WTC11 (cell line): ENCODE data around the gene COL3A1. TPM values are rescaled to one million over a fixed set of nuclear protein-coding genes. Genes with fewer than 3 reads are reported as not detected.
A peak's percentile ranks its signal among the peaks of the same experiment; 100 is the strongest.

Source experiments
- ATAC-seq: fragments of 200-7000 bp; cut with Tn5 transposase; 2 replicates; pipeline ENCODE4 v1.10.0; 2021; ENCODE audit warnings: mild to moderate bottlenecking, moderate library complexity
- CTCF ChIA-PET: fragments of 300-600 bp; sonication (Branson Sonifier 250); formaldehyde crosslinking; loops from one replicate; lab custom pipeline; 2021; ENCODE audit warnings: antibody characterized with exemption; lab: Charles Lee
- POLR2A ChIA-PET: fragments of 350-600 bp; sonication (Branson Sonifier 250); formaldehyde crosslinking; loops from one replicate; lab custom pipeline; 2021; ENCODE audit warnings: antibody characterized with exemption; lab: Charles Lee
- DNase-seq: peaks from one replicate; pipeline ENCODE4 v3.0.0; 2021; ENCODE audit warnings: low spot score
- H3K27ac Mint-ChIP-seq: 2 replicates; pipeline ENCODE4 v1.8.0; 2021; ENCODE audit warnings: mixed read lengths
- H3K27me3 Mint-ChIP-seq: 2 replicates; pipeline ENCODE4 v1.8.0; 2021; ENCODE audit warnings: low read depth, mild to moderate bottlenecking, moderate library complexity, mixed read lengths
- H3K36me3 Mint-ChIP-seq: 2 replicates; pipeline ENCODE4 v1.8.0; 2021; ENCODE audit warnings: mixed read lengths
- H3K4me1 Mint-ChIP-seq: 2 replicates; pipeline ENCODE4 v1.8.0; 2022; ENCODE audit warnings: mixed read lengths
- H3K4me3 Mint-ChIP-seq: 2 replicates; pipeline ENCODE4 v1.8.0; 2021; ENCODE audit warnings: mild to moderate bottlenecking, moderate library complexity, mixed read lengths
- H3K9me3 Mint-ChIP-seq: 2 replicates; pipeline ENCODE4 v1.8.0; 2021; ENCODE audit warnings: mixed read lengths
- AR ChIP-seq: fragments of 250-450 bp; sonication (Bioruptor Pico); IDR thresholded peaks from 2 replicates; pipeline ENCODE4 v1.9.0; 2021; ENCODE audit warnings: mild to moderate bottlenecking
- CDX4 ChIP-seq: fragments of 250-450 bp; sonication (Bioruptor Pico); IDR thresholded peaks from 2 replicates; pipeline ENCODE4 v1.9.0; 2021; ENCODE audit warnings: moderate library complexity, mild to moderate bottlenecking, inconsistent platforms, borderline replicate concordance
- EMX1 ChIP-seq: fragments of 250-450 bp; sonication (Bioruptor Pico); IDR thresholded peaks from 2 replicates; pipeline ENCODE4 v1.8.0; 2021; ENCODE audit warnings: mild to moderate bottlenecking
- GABPB1 ChIP-seq: sonication (generic); formaldehyde crosslinking; IDR thresholded peaks from 2 replicates; pipeline ENCODE4 v1.8.1; 2023; ENCODE audit warnings: mild to moderate bottlenecking, missing genetic modification reagents
- IRF1 ChIP-seq: sonication (generic); formaldehyde crosslinking; IDR thresholded peaks from 2 replicates; pipeline ENCODE4 v1.8.0; 2023; ENCODE audit warnings: missing genetic modification reagents
- MYBL2 ChIP-seq: sonication (generic); formaldehyde crosslinking; IDR thresholded peaks from 2 replicates; pipeline ENCODE4 v1.8.1; 2023; ENCODE audit warnings: mild to moderate bottlenecking, moderate library complexity, missing genetic modification reagents
- SP1 ChIP-seq: sonication (generic); formaldehyde crosslinking; conservative IDR thresholded peaks from 2 replicates; pipeline ENCODE4 v1.8.1; 2022; ENCODE audit warnings: missing genetic modification reagents
- USF1 ChIP-seq: sonication (generic); formaldehyde crosslinking; IDR thresholded peaks from 2 replicates; pipeline ENCODE4 v1.8.0; 2022; ENCODE audit warnings: mild to moderate bottlenecking, missing genetic modification reagents
- USF2 ChIP-seq: sonication (generic); formaldehyde crosslinking; IDR thresholded peaks from 2 replicates; pipeline ENCODE4 v1.8.1; 2023; ENCODE audit warnings: mild to moderate bottlenecking, missing genetic modification reagents, moderate library complexity
- ZNF512 ChIP-seq: sonication (generic); formaldehyde crosslinking; IDR thresholded peaks from 2 replicates; pipeline ENCODE4 v1.8.1; 2022; ENCODE audit warnings: missing genetic modification reagents, borderline replicate concordance
- total RNA-seq: library from RNA; stranded (reverse); gene quantifications from 3 replicates; pipeline ENCODE4 v1.2.3, GENCODE V29; 2021

The COL3A1 gene
- total RNA-seq, 1 experiment from 2014 or later, result 0.61 TPM

- Mint-ChIP-seq H3K4me3 (no peak overlapping the region), H3K9me3 (no peaks in the 10 kb centered on the region), H3K27ac (no peak overlapping the region), H3K4me1 (peaks cover 4% of the 10 kb centered on the region), H3K36me3 (no peaks in the 10 kb centered on the region), H3K27me3 (no peaks in the 10 kb centered on the region)
- ATAC-seq (no peak), DNase-seq (no peak)
- POLR2A ChIA-PET, result no interaction called here
- CTCF ChIA-PET, result interaction anchor here (1.7 kb wide), 1 partner anchor 453 kb away, joined by 15 read pairs; no protein-coding TSS in a partner anchor
- no peak for TF ChIP-seq SP1 (CRISPR knock-in tag)
- TF ChIP-seq MYBL2 (CRISPR knock-in tag), result no peak
- peak; percentile 32; the same call in 1 of the 2 replicates for TF ChIP-seq CDX4 (CRISPR knock-in tag)
- no peak for TF ChIP-seq IRF1 (CRISPR knock-in tag)
- no peak for TF ChIP-seq ZNF512 (CRISPR knock-in tag)
Observed at GRCh38 chr2:188977317-188977716, 3.1 kb downstream of the COL3A1 start.

GRCh38 chr2:188978291-188979081 is 4.3 kb downstream of the COL3A1 start:
- ChIA-PET CTCF (interaction anchor here (0.7 to 1.7 kb wide), 4 partner anchors 12 to 454 kb away, joined by 3 to 15 read pairs (median 4); no protein-coding TSS in a partner anchor), POLR2A (no interaction called here)
- no peak overlapping the region for H3K4me3 Mint-ChIP-seq
- no peaks in the 10 kb centered on the region for H3K27me3 Mint-ChIP-seq
- ATAC-seq, result peak; percentile 61; the same call in 1 of the 2 replicates
- H3K27ac Mint-ChIP-seq, result no peak overlapping the region
- no peaks in the 10 kb centered on the region for H3K36me3 Mint-ChIP-seq
- no peak for DNase-seq
- no peaks in the 10 kb centered on the region for H3K9me3 Mint-ChIP-seq
- peaks cover 4% of the 10 kb centered on the region for H3K4me1 Mint-ChIP-seq
- TF ChIP-seq AR (CRISPR knock-in tag) (no peak), EMX1 (CRISPR knock-in tag) (no peak), USF1 (CRISPR knock-in tag) (peak; percentile 45; the same call in 1 of the 2 replicates), USF2 (CRISPR knock-in tag) (peak; percentile 52; the same call in 1 of the 2 replicates), GABPB1 (CRISPR knock-in tag) (no peak)
